GM12801 (cell line): ENCODE data around the gene ACR.

Experiments used
- CTCF ChIP-seq: IDR thresholded peaks from one replicate; pipeline ENCODE4 v1.5.1; 2011; ENCODE audit warnings: control low read depth; ENCODE audit not compliant: insufficient read length; ENCODE audit errors: extremely low read depth

ACR gene

GRCh38 chr22:50721257-50721844 lies 16.7 kb upstream of the ACR start:
- no peak for TF ChIP-seq CTCF

GRCh38 chr22:50722048-50722701 lies 15.8 kb upstream of the ACR start:
- no peak for TF ChIP-seq CTCF

- TF ChIP-seq CTCF: no peak
Measured at GRCh38 chr22:50722716-50723428, 15.1 kb upstream of the ACR start.

GRCh38 chr22:50723991-50724390 lies 14.0 kb upstream of the ACR start:
- no peak for TF ChIP-seq CTCF

- no peak for TF ChIP-seq CTCF
Measured at GRCh38 chr22:50724616-50725015, 13.4 kb upstream of the ACR start.

- TF ChIP-seq CTCF: no peak
Measured at GRCh38 chr22:50725597-50725996, 12.4 kb upstream of the ACR start.

- no peak for TF ChIP-seq CTCF
Measured at GRCh38 chr22:50726643-50727340, 11.2 kb upstream of the ACR start.
